WI38 (cell line): Measurements from ENCODE around the gene RNF220.

Experiments used
- H3K4me3 ChIP-seq: 2 replicates; pipeline ENCODE4 v1.5.1; 2011; ENCODE audit warnings: low read depth, mild to moderate bottlenecking, control low read depth, low read length
- CTCF ChIP-seq: IDR thresholded peaks from 2 replicates; pipeline ENCODE4 v1.5.1; 2012; ENCODE audit warnings: low read depth, mild to moderate bottlenecking, control low read depth, low read length

The RNF220 gene

GRCh38 chr1:44545961-44546360 is 140.9 kb downstream of the RNF220 start:
- H3K4me3 ChIP-seq, result no peak overlapping the region
- no peak for TF ChIP-seq CTCF

DNA sequence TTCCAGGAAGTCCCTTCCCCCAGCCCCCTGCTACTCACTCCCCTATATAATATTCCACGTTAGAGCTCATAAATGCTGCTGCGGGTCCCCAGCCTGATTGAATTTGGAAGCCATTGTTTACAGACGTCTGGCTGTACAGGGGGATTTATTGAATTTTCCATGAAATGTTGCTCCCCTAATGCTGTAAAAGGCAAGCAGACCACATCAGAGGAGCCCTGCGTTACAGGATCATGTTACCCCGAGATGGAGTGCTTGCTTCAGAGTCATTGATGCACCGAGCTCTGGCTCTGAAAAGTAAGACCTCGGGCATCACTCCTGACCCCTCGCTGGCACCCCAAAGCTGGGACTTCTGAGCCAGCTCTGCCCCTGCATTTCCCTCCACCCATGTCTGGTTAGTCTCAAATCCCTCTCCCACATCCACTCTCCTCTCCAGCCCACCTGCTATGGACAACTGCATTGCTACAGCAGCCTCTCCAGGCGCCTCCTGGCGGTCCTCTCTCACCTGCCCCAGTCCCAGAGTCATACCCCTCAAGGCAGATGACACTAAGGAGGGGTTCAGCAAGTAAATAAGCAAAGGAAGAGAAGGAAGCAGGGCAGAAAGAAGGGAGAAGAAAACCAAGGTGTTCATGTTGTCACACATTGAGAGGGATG is 141.5 kb downstream of the RNF220 start:
- H3K4me3 ChIP-seq, result no peak overlapping the region
- TF ChIP-seq CTCF, result no peak

- no peak for TF ChIP-seq CTCF
- H3K4me3 ChIP-seq, result no peak overlapping the region
Measured at GRCh38 chr1:44547361-44547760, 142.3 kb downstream of the RNF220 start.

- no peak overlapping the region for H3K4me3 ChIP-seq
- no peak for TF ChIP-seq CTCF
Measured at GRCh38 chr1:44547837-44548236, 142.8 kb downstream of the RNF220 start.

GRCh38 chr1:44549510-44549909 is 144.5 kb downstream of the RNF220 start:
- no peak overlapping the region for H3K4me3 ChIP-seq
- TF ChIP-seq CTCF, result no peak

DNA sequence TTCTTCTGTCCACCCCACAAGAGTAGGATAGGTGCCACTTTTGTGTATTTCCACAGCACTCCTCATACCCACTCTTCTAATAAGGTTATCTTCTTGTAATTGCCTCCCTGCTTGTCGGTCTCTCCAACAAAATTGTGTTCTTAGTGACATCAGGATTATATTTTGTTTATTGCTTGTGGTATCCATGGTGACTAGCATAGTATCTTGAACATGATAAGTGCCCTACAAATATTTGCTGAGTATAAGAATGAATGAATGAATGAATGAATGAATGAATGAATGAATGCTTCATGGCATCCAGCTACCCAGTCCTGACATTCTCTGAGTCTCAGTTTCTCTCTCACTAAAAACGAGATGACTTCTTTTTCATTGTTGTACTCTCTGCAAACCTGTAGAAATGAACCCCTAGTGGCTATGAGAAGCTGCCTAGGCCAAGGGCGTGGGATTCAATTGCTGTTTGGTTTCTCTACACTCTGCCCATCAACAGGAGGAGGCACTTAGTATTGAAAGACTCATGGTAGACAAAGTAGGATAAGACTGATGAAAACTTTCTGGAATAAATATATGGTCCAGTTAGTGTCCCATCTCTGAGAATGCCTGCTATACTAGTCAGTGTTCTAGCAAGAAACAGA is 148.2 kb downstream of the RNF220 start:
- no peak overlapping the region for H3K4me3 ChIP-seq

GRCh38 chr1:44553771-44554170 is 148.7 kb downstream of the RNF220 start:
- no peak overlapping the region for H3K4me3 ChIP-seq
- no peak for TF ChIP-seq CTCF

More for the DNA sequence above, 148.2 kb downstream of the RNF220 start:
- no peak for TF ChIP-seq CTCF
